Adrenal gland (tissue), 12 donors: ENCODE results near the gene PAQR7. TPM values are rescaled to one million over a fixed set of nuclear protein-coding genes. Genes with fewer than 3 reads are reported as not detected.
A peak's percentile ranks its signal among the peaks of the same experiment; 100 is the strongest.

Source experiments
- DNase-seq, 7 donors: peaks; one replicate each; pipeline ENCODE4 v3.0.0-alpha.2; 2019 to 2020
- H3K27ac ChIP-seq, 5 donors: fragments of 200-600 bp; sonication (generic) in 4 of 5; 1 replicate in 3 of 5; 2 replicates in 2 of 5; pipeline versions ENCODE4 v1.5.1 to v1.8.0; 2016 to 2020; ENCODE audit warnings: mild to moderate bottlenecking in 1 of 5
- H3K27me3 ChIP-seq: fragments of 200-600 bp; 2 replicates; pipeline ENCODE4 v1.8.0; 2021
- H3K36me3 ChIP-seq, 2 donors: fragments of 200-600 bp; replicated peaks in 1 of 2; 1 replicate in 1 of 2; 2 replicates in 1 of 2; pipeline versions ENCODE4 v1.5.1 to v1.8.0; 2018 to 2022
- H3K4me1 ChIP-seq, 2 donors: fragments of 200-600 bp; replicated peaks in 1 of 2; 1 replicate in 1 of 2; 2 replicates in 1 of 2; pipeline versions ENCODE4 v1.5.1 to v1.8.0; 2018 to 2021
- H3K4me3 ChIP-seq, 4 donors: fragments of 200-600 bp; sonication (generic) in 3 of 4; one replicate each; pipeline ENCODE4 v1.5.1; 2016 to 2018
- H3K9me3 ChIP-seq, 3 donors: fragments of 200-600 bp; sonication (generic) in 1 of 3; replicated peaks in 1 of 3; 1 replicate in 2 of 3; 2 replicates in 1 of 3; pipeline versions ENCODE4 v1.5.1 to v1.8.0; 2016 to 2021
- CTCF ChIP-seq, 6 experiments: fragments of 450-650 bp in 4 of 6; fragments of 200-600 bp in 2 of 6; sonication (generic) in 1 of 6; IDR thresholded peaks; 1 replicate in 5 of 6; 2 replicates in 1 of 6; pipeline versions ENCODE4 v1.5.1 to v1.8.0; 2016 to 2021; ENCODE audit warnings: antibody characterized with exemption in 6 of 6, mild to moderate bottlenecking in 2 of 6, moderate library complexity in 1 of 6
- POLR2A ChIP-seq, 2 donors: fragments of 450-650 bp; IDR thresholded peaks; one replicate each; pipeline ENCODE4 v1.6.1; 2017; ENCODE audit warnings: antibody characterized with exemption in 2 of 2, mild to moderate bottlenecking in 2 of 2, moderate library complexity in 1 of 2
- WGBS, 4 donors: extraction: QIAGEN DNeasy Blood & Tissue Kit in 2 of 4; methylation state at CpG; one replicate each; pipeline versions ENCODE4 v1.1.5 to v1.1.7; 2013 to 2017; 5-methylcytosine and 5-hydroxymethylcytosine counted together
- intact Hi-C, 2 donors: fragments of 100-400 bp; cut with DNase I; formaldehyde crosslinking; loops; one replicate each; pipeline versions ENCODE4 v1.14.1 to v1.15.0; 2022 to 2023
- polyA plus RNA-seq, 3 donors: library from polyadenylated mRNA; stranded (reverse); fragments of 200-250 nt in 2 of 3; fragments of 350-450 nt in 1 of 3; fragmentation: Illumina TruSeq in 1 of 3; extraction: RNeasy Lipid Tissue Mini Kit (QIAGEN cat#74804) in 1 of 3; gene quantifications; one replicate each; pipeline ENCODE4 v1.2.3, GENCODE V29; 2013 to 2014
- total RNA-seq, 9 donors: library from RNA; depleted of rRNA in 4 of 9; stranded (reverse); fragments of >200 nt in 4 of 9; fragments of 120-200 nt in 1 of 9; fragmentation: NEBNext Ultra II Directional in 1 of 9; extraction: Animal tissue kit (Norgen Biotek cat#: 25700) in 1 of 9; gene quantifications; one replicate each; pipeline versions ENCODE4 v1.1.0 to v1.2.4, GENCODE V29; 2013 to 2023
- donor health status: healthy with polysubstance abuse.
- donor health status: Bipolar disorder and iron deficiency.
- donor health status: DM: yes; HTN: yes; CAD: no.
- donor health status: DM: no; HTN: no; CAD: no.
- donor health status: DM: no; HTN: no; CAD: no.
- donor health status: DM: yes; HTN: yes; CAD: no.

Gene PAQR7
- total and polyA plus RNA-seq, 12 donors, result 19.9 to 71.8 (median 34.0) TPM

GRCh38 chr1:25817840-25818501 lies 57.5 kb downstream of the PAQR7 start:
- Histone ChIP-seq H3K36me3 (peaks cover 0 to 26% of the 10 kb centered on the region in 2 donors), H3K27ac (peak overlapping the region in 3 of 5 donors; percentile 19 to 93 (median 43)), H3K9me3 (no peaks in the 10 kb centered on the region), H3K4me1 (peaks cover 20 to 35% of the 10 kb centered on the region in 2 donors), H3K4me3 (no peak overlapping the region), H3K27me3 (no peaks in the 10 kb centered on the region)
- intact Hi-C loops, result no loop called here
- peak in 2 of 7 donors; percentile 21 to 56 for DNase-seq
- TF ChIP-seq POLR2A (IDR thresholded peaks at IDR 0.05), result no peak
- no peak for TF ChIP-seq CTCF (IDR thresholded peaks at IDR 0.05)
- WGBS, 4 donors, result 34 to 54% (median 50%) methylated on average over 5 to 8 of the region's 8 CpGs

GRCh38 chr1:25816112-25816718 lies 59.3 kb downstream of the PAQR7 start:
- Histone ChIP-seq H3K27me3 (no peaks in the 10 kb centered on the region), H3K9me3 (no peaks in the 10 kb centered on the region), H3K27ac (no peak overlapping the region), H3K36me3 (peaks cover 0 to 35% of the 10 kb centered on the region in 2 donors), H3K4me1 (peaks cover 5 to 18% of the 10 kb centered on the region in 2 donors), H3K4me3 (no peak overlapping the region)
- intact Hi-C loops, result no loop called here
- TF ChIP-seq POLR2A (IDR thresholded peaks at IDR 0.05), result no peak
- no peak for TF ChIP-seq CTCF (IDR thresholded peaks at IDR 0.05)
- DNase-seq, result peak in 4 of 7 donors; percentile 15 to 53 (median 23)
- WGBS, 4 donors, result 89 to 94% (median 91%) methylated on average over 11 to 15 of the region's 15 CpGs

GRCh38 chr1:25815208-25816111 lies 60.0 kb downstream of the PAQR7 start:
- peak in 3 of 7 donors; percentile 16 to 52 (median 28) for DNase-seq
- intact Hi-C loops, result no loop called here
- Histone ChIP-seq H3K4me3 (no peak overlapping the region), H3K27me3 (no peaks in the 10 kb centered on the region), H3K27ac (no peak overlapping the region), H3K4me1 (peaks cover 0 to 16% of the 10 kb centered on the region in 2 donors), H3K9me3 (no peaks in the 10 kb centered on the region), H3K36me3 (peaks cover 0 to 40% of the 10 kb centered on the region in 2 donors)
- TF ChIP-seq POLR2A (IDR thresholded peaks at IDR 0.05), result no peak
- TF ChIP-seq CTCF (IDR thresholded peaks at IDR 0.05), result no peak
- WGBS, 4 donors, result 89 to 91% (median 90%) methylated on average over 23 to 24 of the region's 24 CpGs

- WGBS, 4 donors, result 86 to 93% (median 91%) methylated on average over 7 of the region's 7 CpGs
- TF ChIP-seq POLR2A (IDR thresholded peaks at IDR 0.05), result no peak
- TF ChIP-seq CTCF (IDR thresholded peaks at IDR 0.05), result no peak
Measured at GRCh38 chr1:25814549-25815087, 60.9 kb downstream of the PAQR7 start.

More at GRCh38 chr1:25814549-25815087, 60.9 kb downstream of the PAQR7 start:
- no peaks in the 10 kb centered on the region for H3K27me3 ChIP-seq
- intact Hi-C loops, result no loop called here
- H3K4me1 ChIP-seq, result peaks cover 0 to 16% of the 10 kb centered on the region in 2 donors
- no peak overlapping the region for H3K27ac ChIP-seq
- peak in 1 of 7 donors; percentile 15 for DNase-seq
- no peaks in the 10 kb centered on the region for H3K9me3 ChIP-seq
- no peak overlapping the region for H3K4me3 ChIP-seq
- H3K36me3 ChIP-seq, result peaks cover 0 to 48% of the 10 kb centered on the region in 2 donors
